Activated naive CD4-positive, alpha-beta T cell treated with anti-CD3 and anti-CD28 coated beads, Interleukin-2, amount 10 ng/mL, durations not matched to agents 7 days and 5 days (primary cell): ENCODE measurements around the gene CREB3.
A peak's percentile ranks its signal among the peaks of the same experiment; 100 is the strongest.

Experiments used
- CTCF ChIA-PET: fragments of 350-600 bp; sonication (Branson Sonifier 250); formaldehyde crosslinking; loops from one replicate; lab custom pipeline; 2021; ENCODE audit warnings: antibody characterized with exemption; lab: Charles Lee
- DNase-seq: peaks from one replicate; pipeline ENCODE4 v3.0.0-alpha.2; 2020
- H3K27ac Mint-ChIP-seq: one replicate; pipeline ENCODE4 v1.8.0; 2021; ENCODE audit warnings: mild to moderate bottlenecking, moderate library complexity, mixed read lengths
- H3K27me3 Mint-ChIP-seq: one replicate; pipeline ENCODE4 v1.8.0; 2021; ENCODE audit warnings: mild to moderate bottlenecking, mixed read lengths
- H3K36me3 Mint-ChIP-seq: one replicate; pipeline ENCODE4 v1.8.0; 2021; ENCODE audit warnings: mixed read lengths
- H3K4me1 Mint-ChIP-seq: one replicate; pipeline ENCODE4 v1.8.0; 2021; ENCODE audit warnings: mixed read lengths
- H3K4me3 Mint-ChIP-seq: one replicate; pipeline ENCODE4 v1.8.0; 2021; ENCODE audit warnings: mild to moderate bottlenecking, moderate library complexity, mixed read lengths
- H3K9me3 Mint-ChIP-seq: one replicate; pipeline ENCODE4 v1.8.0; 2021; ENCODE audit warnings: mixed read lengths

CREB3 gene

DNA sequence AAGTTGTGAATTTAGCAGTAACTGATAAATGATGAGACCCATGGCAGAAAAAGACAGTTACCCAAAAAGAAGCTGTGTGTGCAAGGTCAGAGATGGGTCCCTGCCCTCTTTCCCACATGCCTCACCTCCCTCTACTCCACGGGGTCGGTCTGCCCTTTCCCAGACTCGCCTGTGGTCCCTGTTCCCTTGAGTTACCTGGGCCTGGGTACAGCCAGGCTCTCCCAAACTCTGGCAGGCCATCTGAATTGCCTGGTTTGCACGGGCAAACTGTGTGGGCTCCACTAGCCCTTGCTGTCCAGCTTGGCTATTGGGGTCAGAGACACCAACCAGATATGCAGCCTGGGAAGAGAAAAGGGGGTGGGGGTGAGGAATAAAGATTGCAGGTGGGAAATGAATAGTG is 24.3 kb upstream of the CREB3 start:
- Mint-ChIP-seq H3K36me3 (peaks cover 79% of the 10 kb centered on the region), H3K4me1 (no peaks in the 10 kb centered on the region), H3K9me3 (no peaks in the 10 kb centered on the region), H3K27ac (no peak overlapping the region), H3K4me3 (no peak overlapping the region), H3K27me3 (no peaks in the 10 kb centered on the region)
- DNase-seq = no peak
- CTCF ChIA-PET = interaction anchor here (1.4 to 4.8 kb wide), 3 partner anchors 12 to 97 kb away, joined by 5 to 41 read pairs (median 6); partner anchors contain the start of genes CCDC107 and RMRP

DNA sequence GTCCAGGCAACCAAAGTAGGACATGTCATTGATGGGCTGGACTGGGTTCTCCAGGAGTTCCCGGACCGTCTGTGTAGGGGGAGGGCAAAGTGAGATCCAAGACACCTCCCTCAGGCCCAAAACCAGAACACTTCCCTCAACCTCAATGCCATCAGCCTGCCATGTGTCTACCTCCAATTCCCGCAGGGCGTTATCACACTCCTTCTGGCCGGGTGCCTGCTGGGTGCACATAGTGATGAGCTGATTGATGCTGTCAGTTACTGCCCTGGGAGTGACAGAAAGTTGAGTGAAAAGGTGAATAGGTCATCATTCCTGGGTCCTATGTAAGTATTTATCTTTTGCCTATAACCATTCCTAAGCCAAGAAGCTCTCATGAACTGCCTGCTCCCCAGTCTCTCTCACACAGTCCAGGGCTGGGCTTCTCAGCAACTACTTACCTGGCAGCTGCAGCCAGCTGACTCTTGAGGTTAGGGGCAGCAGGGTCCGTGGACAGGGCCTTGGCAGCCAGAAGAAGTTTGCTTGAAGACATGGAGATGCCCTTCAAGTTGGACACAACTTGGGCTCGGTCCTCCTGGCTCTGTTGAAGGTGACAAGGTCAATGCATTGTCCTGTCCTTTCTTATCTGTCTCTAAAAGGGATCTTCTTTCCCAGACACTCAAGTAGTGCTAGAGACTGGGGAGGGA is 21.5 kb upstream of the CREB3 start:
- CTCF ChIA-PET = interaction anchor here (1.0 to 6.7 kb wide), 2 partner anchors 14 to 107 kb away, joined by 3 to 31 read pairs; no protein-coding TSS in a partner anchor
- H3K9me3 Mint-ChIP-seq = no peaks in the 10 kb centered on the region
- H3K27me3 Mint-ChIP-seq = no peaks in the 10 kb centered on the region
- peaks cover 81% of the 10 kb centered on the region for H3K36me3 Mint-ChIP-seq
- no peak overlapping the region for H3K4me3 Mint-ChIP-seq
- H3K4me1 Mint-ChIP-seq = no peaks in the 10 kb centered on the region
- peak overlapping the region; percentile 16 for H3K27ac Mint-ChIP-seq
- DNase-seq = no peak

DNA sequence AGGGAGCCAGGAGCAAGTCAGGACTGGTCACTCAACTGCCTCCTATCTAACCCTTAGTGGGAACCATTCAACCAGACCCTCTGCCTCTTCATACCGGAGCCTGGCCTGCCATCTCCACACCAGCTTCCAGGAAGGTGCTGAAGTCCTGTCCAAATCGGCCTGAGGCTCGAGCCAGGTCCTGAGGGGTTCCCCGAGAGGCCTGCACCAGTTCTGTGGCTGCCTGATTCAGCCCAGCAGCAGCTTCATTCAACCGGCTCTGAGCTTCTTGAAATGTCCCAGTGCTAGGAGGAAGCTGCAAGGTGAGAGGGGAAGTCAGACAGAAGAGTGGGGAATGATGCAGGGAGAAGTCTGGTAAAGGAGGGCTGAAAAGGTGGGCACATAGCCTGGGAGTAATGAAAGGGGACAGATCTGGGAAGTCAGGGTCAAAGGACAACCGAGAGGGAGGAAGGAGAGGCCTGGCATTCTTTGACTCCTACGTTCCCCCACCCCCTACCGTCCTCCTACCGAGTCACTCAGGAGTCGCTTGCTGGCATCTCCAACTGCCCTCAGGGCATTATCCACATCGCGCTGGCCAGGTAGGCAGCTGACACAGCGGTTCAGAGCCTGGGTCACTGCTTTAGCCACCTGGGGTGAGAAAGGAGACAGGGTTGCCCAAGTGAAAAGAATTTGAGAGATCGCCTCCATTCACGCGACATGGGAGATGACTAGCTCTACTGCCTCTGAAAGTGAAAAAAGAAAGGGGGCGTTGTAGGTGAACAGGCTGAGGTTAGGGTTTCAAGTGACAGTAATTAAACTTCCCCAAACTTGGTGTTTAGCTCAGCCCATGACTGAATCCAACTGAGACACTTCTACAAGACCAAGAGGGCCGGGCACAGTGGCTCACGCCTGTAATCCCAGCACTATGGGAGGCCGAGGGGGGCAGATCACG is 20.7 kb upstream of the CREB3 start:
- H3K27ac Mint-ChIP-seq = peak overlapping the region; percentile 28
- H3K4me3 Mint-ChIP-seq = no peak overlapping the region
- H3K4me1 Mint-ChIP-seq = no peaks in the 10 kb centered on the region
- DNase-seq = no peak
- H3K9me3 Mint-ChIP-seq = no peaks in the 10 kb centered on the region
- CTCF ChIA-PET = interaction anchor here (0.6 to 6.7 kb wide), 4 partner anchors 15 to 108 kb away, joined by 3 to 31 read pairs (median 3); no protein-coding TSS in a partner anchor
- no peaks in the 10 kb centered on the region for H3K27me3 Mint-ChIP-seq
- H3K36me3 Mint-ChIP-seq = peaks cover 83% of the 10 kb centered on the region

DNA sequence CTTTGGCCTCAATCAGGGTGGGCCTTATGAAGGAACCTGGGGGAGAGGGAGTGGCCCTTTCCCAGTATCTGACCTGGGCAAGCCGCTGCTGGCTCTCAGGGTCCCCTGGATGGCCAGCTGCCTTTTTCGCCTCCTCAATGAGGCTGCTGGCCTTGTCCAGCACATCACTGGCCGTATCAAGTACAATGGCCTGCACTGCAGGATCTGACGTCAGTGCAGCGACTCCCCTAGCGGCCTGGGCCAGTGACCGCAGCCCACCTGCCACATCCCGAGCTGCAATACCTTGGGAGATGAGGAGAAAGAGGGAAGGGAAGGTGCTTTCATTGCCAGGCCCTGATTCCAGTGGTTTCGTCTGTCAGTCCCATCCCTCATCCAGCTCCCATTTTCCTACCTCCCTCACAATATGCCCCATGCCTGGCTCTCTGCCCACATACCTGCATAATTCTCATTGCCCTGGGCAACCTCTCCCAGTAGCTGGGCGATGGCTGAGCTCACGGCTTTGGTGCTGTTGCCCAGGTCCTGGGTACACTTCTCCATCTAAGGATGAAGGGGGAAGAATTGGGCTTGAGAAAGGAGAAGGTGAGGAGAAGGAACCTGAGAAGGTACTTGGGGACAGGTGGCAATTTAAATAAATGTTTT is 19.6 kb upstream of the CREB3 start:
- CTCF ChIA-PET = interaction anchor here (1.0 to 6.7 kb wide), 2 partner anchors 16 to 97 kb away, joined by 3 to 31 read pairs; no protein-coding TSS in a partner anchor
- H3K4me1 Mint-ChIP-seq = no peaks in the 10 kb centered on the region
- peaks cover 81% of the 10 kb centered on the region for H3K36me3 Mint-ChIP-seq
- no peaks in the 10 kb centered on the region for H3K9me3 Mint-ChIP-seq
- H3K4me3 Mint-ChIP-seq = no peak overlapping the region
- H3K27ac Mint-ChIP-seq = no peak overlapping the region
- H3K27me3 Mint-ChIP-seq = no peaks in the 10 kb centered on the region
- DNase-seq = no peak

DNA sequence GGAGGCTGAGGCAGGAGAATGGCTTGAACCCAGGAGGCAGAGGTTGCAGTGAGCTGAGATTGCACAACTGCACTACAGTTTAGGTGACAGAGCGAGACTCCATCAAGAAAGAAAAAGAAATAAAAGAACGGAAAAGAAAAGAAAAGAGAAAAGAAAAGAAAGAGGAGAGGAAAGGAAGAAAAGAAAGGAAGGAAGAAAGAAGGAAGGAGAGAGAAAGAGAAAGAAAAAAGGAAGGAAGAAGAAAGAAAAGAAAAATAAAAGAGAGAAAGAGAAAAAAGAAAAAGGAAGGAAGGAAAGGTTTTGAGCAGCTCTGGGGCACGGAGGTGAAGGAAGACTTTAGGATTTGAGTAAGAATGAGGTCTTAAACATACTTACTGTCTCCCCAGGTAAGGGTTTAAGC is 18.9 kb upstream of the CREB3 start:
- Mint-ChIP-seq H3K36me3 (peaks cover 82% of the 10 kb centered on the region), H3K9me3 (no peaks in the 10 kb centered on the region), H3K27me3 (no peaks in the 10 kb centered on the region), H3K4me1 (no peaks in the 10 kb centered on the region), H3K27ac (no peak overlapping the region), H3K4me3 (no peak overlapping the region)
- CTCF ChIA-PET = interaction anchor here (1.0 to 6.7 kb wide), 2 partner anchors 17 to 98 kb away, joined by 3 to 31 read pairs; no protein-coding TSS in a partner anchor
- no peak for DNase-seq

DNA sequence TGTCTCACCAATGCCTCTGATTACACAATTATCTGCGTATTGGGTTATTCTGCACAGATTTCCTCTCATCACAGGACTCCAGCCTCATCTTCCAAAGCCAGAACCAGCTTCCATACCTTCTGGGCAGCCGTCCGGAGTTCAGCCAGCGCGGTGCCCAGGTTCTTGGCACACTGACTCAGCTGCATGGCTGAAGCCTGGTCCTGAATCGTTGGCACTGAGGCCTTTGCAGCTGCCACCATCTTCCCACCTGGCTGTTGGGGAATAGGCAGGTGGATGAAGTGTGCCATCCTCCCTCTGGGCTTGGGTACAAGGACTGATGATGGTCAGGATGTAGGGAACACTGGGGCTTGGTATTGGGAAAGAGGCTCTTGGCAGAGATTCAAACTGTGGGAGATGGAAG is 18.3 kb upstream of the CREB3 start:
- peaks cover 79% of the 10 kb centered on the region for H3K36me3 Mint-ChIP-seq

DNA sequence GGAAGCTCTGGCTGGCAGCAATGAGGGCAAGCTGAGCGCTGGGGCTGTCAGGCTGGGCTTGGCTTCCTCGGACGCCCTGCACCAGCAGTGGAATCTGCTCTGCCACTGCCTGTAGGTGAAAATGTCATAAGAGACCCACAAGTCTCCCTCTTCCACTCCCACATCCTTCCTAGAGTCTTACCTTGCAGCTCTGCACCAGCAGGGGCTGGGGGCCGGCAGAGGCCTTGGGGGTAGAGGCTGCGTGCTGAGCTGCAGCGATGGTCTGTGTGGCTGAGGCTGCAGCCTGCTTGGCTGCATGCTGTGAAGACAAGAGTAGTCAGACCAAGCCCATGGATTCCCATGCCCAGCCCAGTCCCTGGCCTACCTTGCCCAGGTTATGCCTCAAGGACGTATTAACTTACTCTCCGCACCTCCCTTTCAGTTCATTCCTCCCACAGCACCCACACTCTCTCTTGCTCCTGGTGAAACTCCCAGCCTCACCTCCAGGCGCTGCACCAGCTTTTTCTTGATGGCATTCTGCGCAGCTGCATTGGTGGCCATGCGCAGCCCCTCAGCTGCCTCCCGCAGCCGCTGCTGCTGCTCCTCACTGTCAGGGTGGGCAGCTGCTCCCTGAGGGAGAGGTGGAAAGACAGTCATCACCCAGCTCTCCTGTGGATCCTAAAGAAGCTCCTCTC is 17.8 kb upstream of the CREB3 start:
- H3K36me3 Mint-ChIP-seq = peaks cover 81% of the 10 kb centered on the region
- no peaks in the 10 kb centered on the region for H3K9me3 Mint-ChIP-seq

More for the DNA sequence above, 18.3 kb upstream of the CREB3 start:
- no peak for DNase-seq
- Mint-ChIP-seq H3K4me1 (no peaks in the 10 kb centered on the region), H3K27me3 (no peaks in the 10 kb centered on the region), H3K4me3 (no peak overlapping the region), H3K9me3 (no peaks in the 10 kb centered on the region), H3K27ac (peak overlapping the region; percentile 2)
- CTCF ChIA-PET = interaction anchor here (6.7 kb wide), 1 partner anchor 18 kb away, joined by 31 read pairs; no protein-coding TSS in a partner anchor

DNA sequence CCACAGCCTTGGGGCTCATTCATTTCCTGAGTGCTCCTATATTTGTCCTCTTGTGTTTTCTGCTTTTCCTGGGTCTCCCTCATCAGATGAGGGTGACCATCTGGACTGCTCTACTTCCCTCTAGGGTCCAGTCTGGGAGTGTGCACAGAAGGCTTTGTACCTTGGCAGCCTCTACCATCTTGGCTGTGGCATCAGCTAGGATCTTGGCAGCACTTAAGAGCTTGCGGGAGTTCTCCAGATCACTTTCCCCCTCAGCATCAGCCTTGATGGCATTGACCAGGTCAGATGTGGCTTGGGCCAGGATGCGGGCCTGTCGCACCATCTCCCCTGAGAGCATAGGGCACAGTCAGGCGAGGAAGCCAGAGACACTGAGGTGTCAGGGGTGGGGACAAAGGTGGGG is 16.2 kb upstream of the CREB3 start:
- CTCF ChIA-PET = interaction anchor here (1.1 to 6.7 kb wide), 4 partner anchors 12 to 57 kb away, joined by 4 to 31 read pairs (median 5); no protein-coding TSS in a partner anchor
- H3K4me3 Mint-ChIP-seq = no peak overlapping the region
- DNase-seq = no peak
- H3K4me1 Mint-ChIP-seq = no peaks in the 10 kb centered on the region
- H3K27ac Mint-ChIP-seq = peak overlapping the region; percentile 47
- H3K36me3 Mint-ChIP-seq = peaks cover 83% of the 10 kb centered on the region
- H3K27me3 Mint-ChIP-seq = no peaks in the 10 kb centered on the region
- no peaks in the 10 kb centered on the region for H3K9me3 Mint-ChIP-seq

More for the DNA sequence above, 17.8 kb upstream of the CREB3 start:
- Mint-ChIP-seq H3K4me1 (no peaks in the 10 kb centered on the region), H3K27ac (peak overlapping the region; percentile 63), H3K4me3 (no peak overlapping the region), H3K27me3 (no peaks in the 10 kb centered on the region)
- CTCF ChIA-PET = interaction anchor here (6.7 kb wide), 1 partner anchor 18 kb away, joined by 31 read pairs; no protein-coding TSS in a partner anchor
- DNase-seq = no peak

DNA sequence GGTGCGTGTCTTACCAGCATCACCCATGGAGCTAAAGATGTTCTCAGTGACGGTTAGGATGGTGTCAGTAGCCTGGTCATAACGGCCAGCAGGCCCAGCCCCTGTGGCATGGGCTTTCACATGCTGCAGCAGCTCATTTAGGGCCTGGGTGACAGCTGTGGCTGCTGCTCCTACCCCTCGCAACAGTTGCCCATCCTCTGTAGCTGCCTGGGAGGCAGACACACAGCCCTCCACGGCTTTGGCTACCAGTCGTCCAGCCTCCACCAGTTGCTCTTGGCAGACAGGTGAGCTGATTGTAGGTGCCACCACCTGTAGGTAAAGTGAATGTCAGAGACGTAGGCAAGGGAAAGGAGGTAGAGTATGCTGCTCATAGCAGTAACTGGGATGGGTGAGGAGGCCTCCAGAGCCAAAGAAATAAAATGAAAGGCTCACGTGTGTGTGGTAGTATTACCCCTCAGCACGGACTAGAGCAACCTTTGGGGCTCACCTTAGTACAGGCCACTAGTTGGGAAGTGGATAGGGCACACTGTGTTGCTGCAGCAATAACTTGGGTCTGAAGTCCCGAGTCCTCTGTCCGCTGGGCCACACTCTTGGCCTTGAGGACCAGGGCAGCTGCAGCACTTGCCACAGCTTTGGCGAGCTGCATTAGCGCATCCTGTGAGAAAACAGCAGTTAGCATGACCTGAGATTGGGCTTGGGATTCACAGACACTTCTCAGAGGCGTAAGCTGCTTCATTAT is 15.2 kb upstream of the CREB3 start:
- no peak for DNase-seq
- Mint-ChIP-seq H3K27me3 (no peaks in the 10 kb centered on the region), H3K27ac (no peak overlapping the region), H3K4me3 (no peak overlapping the region), H3K9me3 (no peaks in the 10 kb centered on the region), H3K36me3 (peaks cover 84% of the 10 kb centered on the region), H3K4me1 (no peaks in the 10 kb centered on the region)
- CTCF ChIA-PET = interaction anchor here (1.1 to 6.7 kb wide), 4 partner anchors 10 to 59 kb away, joined by 3 to 31 read pairs (median 4); no protein-coding TSS in a partner anchor

DNA sequence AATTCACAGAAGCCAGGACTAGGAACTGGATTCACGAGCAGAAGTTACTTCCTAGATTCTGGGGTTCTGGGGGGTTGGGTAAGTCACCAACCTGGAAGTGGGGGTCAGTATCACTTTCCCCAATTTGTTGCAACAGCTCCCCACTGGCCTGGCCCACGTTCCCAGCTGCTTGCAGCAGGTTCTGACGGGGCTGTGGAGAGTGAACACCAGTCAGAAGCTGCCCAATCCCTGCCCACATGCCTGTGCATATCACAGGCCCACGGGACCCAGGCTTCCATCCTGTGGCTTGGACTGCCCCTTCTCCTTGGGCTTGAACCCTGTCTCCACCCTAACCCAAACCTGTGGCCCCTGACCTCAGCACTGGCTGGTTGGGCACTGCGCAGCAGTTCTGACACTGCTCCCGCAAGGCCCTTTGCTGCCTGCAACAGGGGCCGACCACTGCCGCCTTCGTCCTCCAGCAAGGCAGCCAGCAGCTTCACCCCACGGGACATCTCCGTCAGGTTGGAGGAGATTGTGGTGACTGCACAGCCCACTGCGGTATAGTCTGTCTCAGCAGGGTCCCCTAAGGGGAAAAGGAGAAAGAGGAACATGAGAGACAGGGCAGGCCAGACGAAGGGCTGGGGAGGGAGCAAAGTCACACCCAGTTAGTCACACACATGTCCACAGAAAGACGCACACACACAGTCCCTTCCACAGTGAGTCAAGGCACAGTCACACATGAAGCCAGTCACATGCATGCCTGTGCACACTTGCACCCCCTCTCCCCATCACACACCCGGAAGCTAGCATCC is 13.6 kb upstream of the CREB3 start:
- Mint-ChIP-seq H3K27me3 (no peaks in the 10 kb centered on the region), H3K4me1 (no peaks in the 10 kb centered on the region), H3K9me3 (no peaks in the 10 kb centered on the region), H3K4me3 (no peak overlapping the region), H3K36me3 (peaks cover 84% of the 10 kb centered on the region), H3K27ac (peak overlapping the region; percentile 52)
- no peak for DNase-seq
- CTCF ChIA-PET = no interaction called here

DNA sequence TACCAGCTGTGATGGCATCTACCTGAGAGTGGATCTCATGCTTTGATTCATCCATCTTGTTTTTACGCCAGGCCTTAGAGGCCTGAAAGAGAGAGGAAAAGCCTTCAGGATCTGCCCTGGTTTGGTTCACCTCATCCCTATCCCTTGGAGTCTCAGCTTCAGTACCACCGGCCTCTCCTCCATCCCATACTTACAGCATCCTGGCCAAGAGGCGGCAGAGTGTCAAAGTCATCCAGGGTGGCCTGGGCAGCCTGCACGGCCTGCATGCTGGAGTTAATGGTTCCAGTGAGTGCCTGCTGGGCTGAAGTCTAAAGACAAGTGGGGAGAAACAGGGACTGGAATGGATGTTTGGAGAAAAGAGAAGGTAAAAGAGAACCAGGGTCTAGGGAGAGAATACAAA is 12.9 kb upstream of the CREB3 start:
- H3K36me3 Mint-ChIP-seq = peaks cover 83% of the 10 kb centered on the region
- H3K27me3 Mint-ChIP-seq = no peaks in the 10 kb centered on the region
- no peak overlapping the region for H3K4me3 Mint-ChIP-seq
- no peak overlapping the region for H3K27ac Mint-ChIP-seq
- DNase-seq = no peak
- CTCF ChIA-PET = no interaction called here
- H3K9me3 Mint-ChIP-seq = no peaks in the 10 kb centered on the region
- H3K4me1 Mint-ChIP-seq = no peaks in the 10 kb centered on the region

DNA sequence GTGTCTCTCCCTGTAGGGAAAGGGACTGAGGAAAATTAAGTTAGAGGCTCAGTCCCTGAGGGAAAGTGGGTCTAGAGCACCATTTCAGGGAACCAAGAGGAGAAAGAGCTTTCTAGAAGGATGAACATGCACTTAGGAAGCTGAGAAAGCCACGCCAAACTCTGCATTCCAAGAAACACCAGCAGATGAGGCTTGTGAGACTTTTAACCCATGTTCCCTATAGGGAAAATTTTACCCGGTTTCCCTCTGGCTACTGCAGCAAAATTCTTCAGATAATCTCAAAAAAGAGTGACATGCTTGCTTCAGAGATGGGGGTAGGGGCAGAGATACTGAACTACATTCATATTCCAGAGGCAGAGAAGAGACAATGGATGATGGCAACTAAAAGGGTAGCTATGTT is 9.0 kb upstream of the CREB3 start:
- no peaks in the 10 kb centered on the region for H3K4me1 Mint-ChIP-seq
- no peaks in the 10 kb centered on the region for H3K9me3 Mint-ChIP-seq
- no peak overlapping the region for H3K27ac Mint-ChIP-seq
- DNase-seq = no peak
- CTCF ChIA-PET = interaction anchor here (1.3 kb wide), 1 partner anchor 27 kb away, joined by 6 read pairs; no protein-coding TSS in a partner anchor
- H3K27me3 Mint-ChIP-seq = no peaks in the 10 kb centered on the region
- no peak overlapping the region for H3K4me3 Mint-ChIP-seq
- peaks cover 65% of the 10 kb centered on the region for H3K36me3 Mint-ChIP-seq
